HepG2 (cell line): Measurements from ENCODE around the gene MAN2A2. TPM values are rescaled to one million over a fixed set of nuclear protein-coding genes. Genes with fewer than 3 reads are reported as not detected.

Experiments
- ATAC-seq: fragments of 200-7000 bp; cut with Tn5 transposase; 3 replicates; pipeline ENCODE4 v1.9.1; 2020; ENCODE audit warnings: mild to moderate bottlenecking, moderate library complexity
- BruUV-seq: library from RNA; stranded (reverse); fragments of 400-500 nt; replicated peaks from 2 replicates; lab custom pipeline; 2021; lab: Mats Ljungman, UMichigan
- CTCF ChIA-PET: fragments of 300-600 bp; formaldehyde crosslinking; extraction: SDS; loops from one replicate; lab custom pipeline; 2021; ENCODE audit warnings: low total read pairs, inconsistent platforms, low intra/inter-chr PET ratio; lab: Yijun Ruan, JAX
- POLR2A ChIA-PET: fragments of 350-600 bp; sonication (Branson Sonifier 250); formaldehyde crosslinking; loops from one replicate; lab custom pipeline; 2020; ENCODE audit warnings: antibody characterized with exemption, inconsistent platforms; lab: Yijun Ruan, JAX
- DNase-seq: peaks from one replicate; pipeline ENCODE4 v3.0.0-alpha.2; 2015; ENCODE audit warnings: low spot score
- FAIRE-seq: peaks from 3 replicates; lab custom pipeline; 2011; peaks lifted over from hg19 to GRCh38; lab: Jason Lieb, UNC
- H2AFZ ChIP-seq: one replicate; pipeline ENCODE4 v1.6.1; 2011; ENCODE audit warnings: low read length, inconsistent platforms
- H3K27ac ChIP-seq: fragments of 300-600 bp; 3 replicates; pipeline ENCODE4 v1.8.0; 2011; ENCODE audit warnings: mixed run types, mild to moderate bottlenecking, mixed read lengths, low read length, inconsistent platforms; ENCODE audit not compliant: insufficient read depth; ENCODE audit errors: extremely low read length
- H3K27me3 ChIP-seq, 2 experiments: fragments of 200-600 bp in 1 of 2; 2 replicates in 1 of 2; 3 replicates in 1 of 2; pipeline versions ENCODE4 v1.6.0 to v1.8.0; 2011; ENCODE audit warnings: low read length in 2 of 2, mild to moderate bottlenecking in 2 of 2, moderate library complexity in 2 of 2, inconsistent platforms in 1 of 2; ENCODE audit not compliant: insufficient read depth in 2 of 2, control insufficient read depth in 1 of 2
- H3K36me3 ChIP-seq, 2 experiments: fragments of 200-600 bp in 1 of 2; replicated peaks in 1 of 2; 2 replicates in 1 of 2; 3 replicates in 1 of 2; pipeline versions ENCODE4 v1.5.1 to v1.8.0; 2011; ENCODE audit warnings: low read length in 2 of 2, inconsistent platforms in 1 of 2; ENCODE audit not compliant: insufficient read depth in 2 of 2, control insufficient read depth in 1 of 2
- H3K4me1 ChIP-seq: 2 replicates; pipeline ENCODE4 v1.5.1; 2012; ENCODE audit warnings: low read length, inconsistent platforms; ENCODE audit not compliant: insufficient read depth
- H3K4me2 ChIP-seq: 2 replicates; pipeline ENCODE4 v1.6.0; 2011; ENCODE audit warnings: low read depth, low read length, inconsistent platforms
- H3K4me3 ChIP-seq, 3 experiments: fragments of 200-600 bp in 1 of 3; sonication (generic), shearing (Covaris generic) in 1 of 3; replicated peaks in 1 of 3; 2 replicates each; pipeline ENCODE4 v1.5.1; 2011 to 2016; ENCODE audit warnings: low read length in 3 of 3, inconsistent platforms in 2 of 3, low read depth in 2 of 3, mild to moderate bottlenecking in 2 of 3, control low read depth in 1 of 3, mixed read lengths in 1 of 3; ENCODE audit not compliant: insufficient read depth in 1 of 3
- H3K79me2 ChIP-seq: one replicate; pipeline ENCODE4 v1.6.1; 2011; ENCODE audit warnings: low read length, inconsistent platforms; ENCODE audit not compliant: insufficient read depth
- H3K9ac ChIP-seq: 2 replicates; pipeline ENCODE4 v1.6.0; 2011; ENCODE audit warnings: mild to moderate bottlenecking, low read depth, low read length, inconsistent platforms; ENCODE audit not compliant: insufficient read depth
- H3K9me3 ChIP-seq: 2 replicates; pipeline ENCODE4 v1.5.1; 2012; ENCODE audit warnings: mild to moderate bottlenecking, low read length
- H4K20me1 ChIP-seq: 2 replicates; pipeline ENCODE4 v1.6.0; 2011; ENCODE audit warnings: inconsistent platforms, mild to moderate bottlenecking, low read length, moderate library complexity; ENCODE audit not compliant: insufficient read depth
- CC2D1A ChIP-seq: sonication (generic); formaldehyde crosslinking; IDR thresholded peaks from 2 replicates; pipeline ENCODE4 v1.8.1; 2023; ENCODE audit warnings: mild to moderate bottlenecking, missing genetic modification reagents
- CHD4 ChIP-seq: fragments of 200-600 bp; sonication (generic); IDR thresholded peaks from 2 replicates; pipeline ENCODE4 v1.7.0; 2017; ENCODE audit warnings: mild to moderate bottlenecking, low read length, borderline replicate concordance
- CREB1 ChIP-seq, 2 experiments: fragments of 450-650 bp in 1 of 2; IDR thresholded peaks; 2 replicates each; pipeline ENCODE4 v1.6.1; 2016 to 2017; ENCODE audit warnings: control low read depth in 1 of 2, mild to moderate bottlenecking in 1 of 2, missing compliant biosample characterization in 1 of 2, missing genetic modification characterization in 1 of 2
- CSRNP1 ChIP-seq: sonication (generic); formaldehyde crosslinking; IDR thresholded peaks from 2 replicates; pipeline ENCODE4 v1.8.1; 2023; ENCODE audit warnings: mild to moderate bottlenecking, missing genetic modification reagents
- FOXA1 ChIP-seq, 2 experiments: fragments of 450-650 bp in 1 of 2; sonication (generic) in 1 of 2; formaldehyde crosslinking in 1 of 2; IDR thresholded peaks; 2 replicates each; pipeline versions ENCODE4 v1.4.0 to v1.6.1; 2016 to 2020; ENCODE audit warnings: missing genetic modification reagents in 1 of 2
- JUNB ChIP-seq: sonication (generic); formaldehyde crosslinking; IDR thresholded peaks from 2 replicates; pipeline ENCODE4 v1.8.0; 2022; ENCODE audit warnings: missing genetic modification reagents, mild to moderate bottlenecking, borderline replicate concordance
- MXD4 ChIP-seq: IDR thresholded peaks from 2 replicates; pipeline ENCODE4 v1.6.1; 2016; ENCODE audit warnings: mild to moderate bottlenecking, missing biosample characterization, missing genetic modification reagents
- MYPOP ChIP-seq: sonication (generic); formaldehyde crosslinking; IDR thresholded peaks from 2 replicates; pipeline ENCODE4 v1.8.1; 2023; ENCODE audit warnings: mild to moderate bottlenecking, moderate library complexity, missing genetic modification reagents
- NFATC3 ChIP-seq: sonication (generic); formaldehyde crosslinking; IDR thresholded peaks from 2 replicates; pipeline ENCODE4 v1.5.1; 2020; ENCODE audit warnings: mild to moderate bottlenecking, missing genetic modification reagents
- NFIC ChIP-seq: IDR thresholded peaks from 2 replicates; pipeline ENCODE4 v1.6.1; 2012; ENCODE audit warnings: mild to moderate bottlenecking, low read length, inconsistent platforms
- SATB2 ChIP-seq: sonication (generic); formaldehyde crosslinking; IDR thresholded peaks from 2 replicates; pipeline ENCODE4 v1.5.0; 2020; ENCODE audit warnings: missing genetic modification reagents
- ZMYM3 ChIP-seq: sonication (generic); formaldehyde crosslinking; IDR thresholded peaks from 2 replicates; pipeline ENCODE4 v1.5.1; 2020; ENCODE audit warnings: mild to moderate bottlenecking, missing genetic modification reagents
- ZNF652 ChIP-seq: IDR thresholded peaks from 2 replicates; pipeline ENCODE4 v1.6.1; 2016; ENCODE audit warnings: low read depth, borderline replicate concordance
- ZSCAN31 ChIP-seq: sonication (generic); formaldehyde crosslinking; IDR thresholded peaks from 2 replicates; pipeline ENCODE4 v1.5.0; 2020; ENCODE audit warnings: low read depth, mild to moderate bottlenecking, missing genetic modification reagents
- WGBS: methylation state at CpG from one replicate; pipeline ENCODE4 v1.1.6; 2017; ENCODE audit warnings: low lambda C conversion rate; 5-methylcytosine and 5-hydroxymethylcytosine counted together
- in situ Hi-C: cut with HindIII; loops from 2 replicates; pipeline ENCODE4 v1.10.0; 2017; ENCODE audit warnings: low pct_unique_long_range_greater_than_20kb; ENCODE audit not compliant: extremely low pct_ligation_motif_present
- intact Hi-C: fragments of 100-400 bp; cut with micrococcal nuclease; formaldehyde crosslinking; loops from one replicate; pipeline ENCODE4 v1.10.0; 2022; ENCODE audit not compliant: unreplicated experiment
- polyA plus RNA-seq, 8 experiments: library from polyadenylated mRNA; depleted of rRNA in 3 of 8; stranded (reverse) in 7 of 8; unstranded in 1 of 8; fragments of >200 nt; fragmentation: Illumina TruSeq in 4 of 8; extraction: Trizol in 4 of 8; gene quantifications; 2 replicates each; pipeline versions ENCODE4 v1.2.1 to v1.2.3, GENCODE V29; 2011 to 2016; ENCODE audit warnings: low read depth in 4 of 8, missing spikeins in 1 of 8, mixed read lengths in 1 of 8; ENCODE audit not compliant: insufficient read depth in 1 of 8
- total RNA-seq, 5 experiments: library from RNA; depleted of rRNA; stranded (reverse); fragments of >200 nt; fragmentation: Illumina TruSeq; extraction: Trizol; gene quantifications; 2 replicates each; pipeline ENCODE4 v1.2.3, GENCODE V29; 2016; ENCODE audit warnings: low read depth in 1 of 5

Gene MAN2A2
- total and polyA plus RNA-seq, 2 of the 13 experiments (the other 11 are each of a cell fraction or from before 2014, with no cell fraction given), result 17.5 to 51.5 TPM

GRCh38 chr15:90857883-90858443 is 45.1 kb upstream of the MAN2A2 start:
- Histone ChIP-seq H3K9me3 (no peaks in the 10 kb centered on the region), H4K20me1 (0 out of 2 replicates have a peak, but pooled peaks cover 2% of the 10 kb centered on the region), H3K9ac (no peak overlapping the region), H3K79me2 (no peaks in the 10 kb centered on the region), H3K27me3 (peaks cover 0 to 2% of the 10 kb centered on the region in 2 experiments; a peak in 1 of 5 replicates), H2AFZ (no peak overlapping the region), H3K4me2 (no peak overlapping the region), H3K4me1 (peaks cover 76% of the 10 kb centered on the region), H3K4me3 (no peak overlapping the region), H3K27ac (no peak overlapping the region), H3K36me3 (no peaks in the 10 kb centered on the region)
- POLR2A ChIA-PET, result interaction anchor here (2.0 kb wide), 1 partner anchor 46 kb away, joined by 5 read pairs; the partner anchor contains the start of gene MAN2A2
- ATAC-seq (no peak), DNase-seq (no peak), FAIRE-seq (peak; percentile 30)
- WGBS, result 35% methylated on average over 8 of the region's 8 CpGs
- in situ Hi-C loops, result no loop called here
- CTCF ChIA-PET, result no interaction called here
- intact Hi-C loops, result no loop called here
- BruUV-seq, result no TSS peak
- TF ChIP-seq NFATC3 (CRISPR knock-in tag) (no peak), ZNF652 (CRISPR knock-in tag) (no peak), CREB1 (IDR thresholded peaks at IDR 0.05) (peak; percentile 37; the same call in 1 of the 2 replicates), CREB1 (CRISPR knock-in tag; IDR thresholded peaks at IDR 0.05) (no peak), ZSCAN31 (no peak), NFIC (no peak), CC2D1A (CRISPR knock-in tag) (no peak), JUNB (CRISPR knock-in tag) (no peak), ZMYM3 (CRISPR knock-in tag) (peak; percentile 22; the same call in 1 of the 2 replicates), CHD4 (no peak), CSRNP1 (no peak), MXD4 (CRISPR knock-in tag) (no peak), MYPOP (no peak), SATB2 (CRISPR knock-in tag) (no peak), FOXA1 (IDR thresholded peaks at IDR 0.05) (no peak), FOXA1 (CRISPR knock-in tag; IDR thresholded peaks at IDR 0.05) (peak; percentile 43; the same call in 1 of the 2 replicates)
